Measurements from ENCODE around the gene SPATS2. TPM values are rescaled to one million over a fixed set of nuclear protein-coding genes. Genes with fewer than 3 reads are reported as not detected.
"Not testable (repeated sequence)": the region's sequence is repeated elsewhere in the genome, so short reads cannot be mapped to it uniquely, and the experiment has no call there.

SPATS2 gene
- total and polyA plus RNA-seq, 7 experiments from 2014 or later: 3.0 to 9.8 (median 7.8) TPM

- DNase-seq (no peak), ATAC-seq (peak; percentile 73)
- ChIA-PET CTCF (interaction anchor here (0.6 to 1.6 kb wide), 6 partner anchors 9 to 183 kb away, joined by 3 to 7 read pairs (median 6); partner anchors contain the start of genes DNAJC22 and TROAP), POLR2A (interaction anchor here (0.6 kb wide), 1 partner anchor 41 kb away, joined by 4 read pairs; no protein-coding TSS in a partner anchor)
- H3K27me3 Mint-ChIP-seq: peaks cover 39 to 47% (median 43%) of the 10 kb centered on the region in 5 donors
- Histone ChIP-seq H3K4me3 (ENCODE audit: low read length) (no peak overlapping the region), H3K9me3 (ENCODE audit: control insufficient read depth in 2 of 3, low read length in 3 of 3) (no peaks in the 10 kb centered on the region), H3K4me1 (ENCODE audit: control insufficient read depth in 2 of 2, insufficient read depth in 2 of 2, low read length in 2 of 2) (peaks cover under 1 to 2% of the 10 kb centered on the region in 2 donors), H3K36me3 (ENCODE audit: control insufficient read depth in 2 of 3, insufficient read depth in 3 of 3, low read length in 3 of 3) (no peaks in the 10 kb centered on the region), H3K27ac (ENCODE audit: low read depth, low read length) (no peak overlapping the region), H3K27me3 (ENCODE audit: control insufficient read depth in 2 of 2, insufficient read depth in 2 of 2, low read length in 2 of 2) (peaks cover 0 to 17% of the 10 kb centered on the region in 2 donors)
- peaks cover 0 to 30% (median 0%) of the 10 kb centered on the region in 5 donors for H3K36me3 Mint-ChIP-seq
- peak overlapping the region in 1 of 9 donors; percentile 6 for H3K27ac Mint-ChIP-seq
- H3K4me3 Mint-ChIP-seq: no peak overlapping the region
- intact Hi-C loops (cut with micrococcal nuclease): no loop called here
- H3K4me1 Mint-ChIP-seq: peaks cover 4 to 17% (median 16%) of the 10 kb centered on the region in 7 donors
- H3K9me3 Mint-ChIP-seq: peaks cover 0 to 3% (median 0%) of the 10 kb centered on the region in 11 donors
Observed at GRCh38 chr12:49331380-49332222, 35.7 kb upstream of the SPATS2 start.

GRCh38 chr12:49332441-49332861 lies 34.8 kb upstream of the SPATS2 start:
- H3K27ac Mint-ChIP-seq: no peak overlapping the region
- H3K36me3 ChIP-seq (ENCODE audit: control insufficient read depth in 2 of 3, insufficient read depth in 3 of 3, low read length in 3 of 3): no peaks in the 10 kb centered on the region
- H3K27me3 ChIP-seq (ENCODE audit: control insufficient read depth in 2 of 2, insufficient read depth in 2 of 2, low read length in 2 of 2): peaks cover 0 to 21% of the 10 kb centered on the region in 2 donors
- H3K4me3 Mint-ChIP-seq: peak overlapping the region in 4 of 10 donors; percentile 16 to 52 (median 30)
- no peak for ATAC-seq
- H3K4me3 ChIP-seq (ENCODE audit: low read length): no peak overlapping the region
- ChIA-PET CTCF (interaction anchor here (0.6 to 1.6 kb wide), 5 partner anchors 10 to 182 kb away, joined by 4 to 7 read pairs (median 6); partner anchors contain the start of genes DNAJC22 and TROAP), POLR2A (interaction anchor here (0.6 kb wide), 1 partner anchor 42 kb away, joined by 4 read pairs; no protein-coding TSS in a partner anchor)
- H3K4me1 ChIP-seq (ENCODE audit: control insufficient read depth in 2 of 2, insufficient read depth in 2 of 2, low read length in 2 of 2): peaks cover 7 to 8% of the 10 kb centered on the region in 2 donors
- no peak for DNase-seq
- peaks cover 0 to 27% (median 0%) of the 10 kb centered on the region in 5 donors for H3K36me3 Mint-ChIP-seq
- peaks cover 10 to 26% (median 25%) of the 10 kb centered on the region in 7 donors for H3K4me1 Mint-ChIP-seq
- no peak overlapping the region for H3K27ac ChIP-seq (ENCODE audit: low read depth, low read length)
- intact Hi-C loops (cut with micrococcal nuclease): no loop called here
- H3K9me3 Mint-ChIP-seq: peaks cover 0 to 3% (median 0%) of the 10 kb centered on the region in 11 donors
- H3K9me3 ChIP-seq (ENCODE audit: control insufficient read depth in 2 of 3, low read length in 3 of 3): no peaks in the 10 kb centered on the region
- peaks cover 46 to 55% (median 51%) of the 10 kb centered on the region in 5 donors for H3K27me3 Mint-ChIP-seq

GRCh38 chr12:49332891-49333371 lies 34.3 kb upstream of the SPATS2 start:
- Histone ChIP-seq H3K36me3 (ENCODE audit: control insufficient read depth in 2 of 3, insufficient read depth in 3 of 3, low read length in 3 of 3) (no peaks in the 10 kb centered on the region), H3K4me3 (ENCODE audit: low read length) (no peak overlapping the region), H3K27ac (ENCODE audit: low read depth, low read length) (no peak overlapping the region), H3K27me3 (ENCODE audit: control insufficient read depth in 2 of 2, insufficient read depth in 2 of 2, low read length in 2 of 2) (peaks cover 0 to 21% of the 10 kb centered on the region in 2 donors), H3K9me3 (ENCODE audit: control insufficient read depth in 2 of 3, low read length in 3 of 3) (no peaks in the 10 kb centered on the region), H3K4me1 (ENCODE audit: control insufficient read depth in 2 of 2, insufficient read depth in 2 of 2, low read length in 2 of 2) (peaks cover 8 to 9% of the 10 kb centered on the region in 2 donors)
- Mint-ChIP-seq H3K27me3 (peaks cover 47 to 60% (median 56%) of the 10 kb centered on the region in 5 donors), H3K36me3 (peaks cover 0 to 25% (median 0%) of the 10 kb centered on the region in 5 donors), H3K4me3 (peak overlapping the region in 8 of 10 donors; percentile 21 to 70 (median 48)), H3K27ac (no peak overlapping the region), H3K4me1 (peaks cover 14 to 30% (median 30%) of the 10 kb centered on the region in 7 donors), H3K9me3 (peaks cover 0 to 3% (median 0%) of the 10 kb centered on the region in 11 donors)
- no peak for DNase-seq
- ChIA-PET POLR2A (interaction anchor here (0.6 to 1.2 kb wide), 3 partner anchors 10 to 39 kb away, joined by 4 to 5 read pairs (median 5); partner anchors contain the start of gene TROAP), CTCF (interaction anchor here (1.1 to 1.6 kb wide), 4 partner anchors 9 to 181 kb away, joined by 3 to 7 read pairs (median 5); partner anchors contain the start of gene TROAP)
- intact Hi-C loops (cut with micrococcal nuclease): loop anchor here in 1 of 2 donors (1.0 kb wide), 1 partner anchor 9 kb away; no protein-coding TSS in a partner anchor
- no peak for ATAC-seq

- peaks cover 0 to 21% of the 10 kb centered on the region in 2 donors for H3K27me3 ChIP-seq (ENCODE audit: control insufficient read depth in 2 of 2, insufficient read depth in 2 of 2, low read length in 2 of 2)
Observed at GRCh38 chr12:49333778-49334177, 33.5 kb upstream of the SPATS2 start.

GRCh38 chr12:49334226-49334625 lies 33.0 kb upstream of the SPATS2 start:
- Mint-ChIP-seq H3K27me3 (peaks cover 57 to 71% (median 69%) of the 10 kb centered on the region in 5 donors), H3K9me3 (peaks cover 0 to 3% (median 0%) of the 10 kb centered on the region in 11 donors), H3K36me3 (peaks cover 0 to 20% (median 0%) of the 10 kb centered on the region in 5 donors), H3K27ac (no peak overlapping the region), H3K4me3 (peak overlapping the region in 4 of 10 donors; percentile 3 to 54 (median 10)), H3K4me1 (peaks cover 16 to 34% (median 32%) of the 10 kb centered on the region in 7 donors)
- CTCF ChIA-PET: interaction anchor here (1.1 to 4.4 kb wide), 4 partner anchors 8 to 180 kb away, joined by 3 to 27 read pairs (median 5); partner anchors contain the start of gene TROAP
- H3K27ac ChIP-seq (ENCODE audit: low read depth, low read length): no peak overlapping the region
- DNase-seq (no peak), ATAC-seq (no peak)
- POLR2A ChIA-PET: no interaction called here
- intact Hi-C loops (cut with micrococcal nuclease): no loop called here
- no peaks in the 10 kb centered on the region for H3K9me3 ChIP-seq (ENCODE audit: control insufficient read depth in 2 of 3, low read length in 3 of 3)
- peaks cover 0 to 21% of the 10 kb centered on the region in 2 donors for H3K27me3 ChIP-seq (ENCODE audit: control insufficient read depth in 2 of 2, insufficient read depth in 2 of 2, low read length in 2 of 2)
- no peaks in the 10 kb centered on the region for H3K36me3 ChIP-seq (ENCODE audit: control insufficient read depth in 2 of 3, insufficient read depth in 3 of 3, low read length in 3 of 3)
- H3K4me3 ChIP-seq (ENCODE audit: low read length): no peak overlapping the region
- H3K4me1 ChIP-seq (ENCODE audit: control insufficient read depth in 2 of 2, insufficient read depth in 2 of 2, low read length in 2 of 2): peaks cover 8 to 9% of the 10 kb centered on the region in 2 donors

More at GRCh38 chr12:49333778-49334177, 33.5 kb upstream of the SPATS2 start:
- ChIA-PET POLR2A (interaction anchor here (0.7 to 1.2 kb wide), 2 partner anchors 13 to 37 kb away, joined by 4 read pairs; no protein-coding TSS in a partner anchor), CTCF (interaction anchor here (1.1 to 1.3 kb wide), 3 partner anchors 8 to 181 kb away, joined by 3 to 6 read pairs (median 4); partner anchors contain the start of gene TROAP)
- not testable (repeated sequence) for H3K4me3 ChIP-seq (ENCODE audit: low read length); ATAC-seq; H3K4me1 ChIP-seq (ENCODE audit: control insufficient read depth in 2 of 2, insufficient read depth in 2 of 2, low read length in 2 of 2); H3K9me3 Mint-ChIP-seq; H3K27ac ChIP-seq (ENCODE audit: low read depth, low read length); H3K36me3 ChIP-seq (ENCODE audit: control insufficient read depth in 2 of 3, insufficient read depth in 3 of 3, low read length in 3 of 3); H3K9me3 ChIP-seq (ENCODE audit: control insufficient read depth in 2 of 3, low read length in 3 of 3); DNase-seq; H3K4me3 Mint-ChIP-seq; H3K27ac Mint-ChIP-seq
- peaks cover 16 to 34% (median 32%) of the 10 kb centered on the region in 7 donors for H3K4me1 Mint-ChIP-seq
- H3K27me3 Mint-ChIP-seq: peaks cover 55 to 66% (median 65%) of the 10 kb centered on the region in 5 donors
- intact Hi-C loops (cut with micrococcal nuclease): loop anchor here in 1 of 2 donors (1.0 kb wide), 1 partner anchor 9 kb away; no protein-coding TSS in a partner anchor
- H3K36me3 Mint-ChIP-seq: peaks cover 0 to 24% (median 0%) of the 10 kb centered on the region in 5 donors
